Osteocyte (in vitro differentiated cells): ENCODE data around the gene PAQR8. TPM values are rescaled to one million over a fixed set of nuclear protein-coding genes. Genes with fewer than 3 reads are reported as not detected.

Source experiments
- DNase-seq: peaks from one replicate; pipeline ENCODE4 v3.0.0; 2021; ENCODE audit warnings: mixed read lengths; ENCODE audit not compliant: unreplicated experiment; ENCODE audit errors: extremely low spot score
- H3K27ac Mint-ChIP-seq: one replicate; pipeline ENCODE4 v1.8.0; 2021; ENCODE audit warnings: mild to moderate bottlenecking, mixed read lengths; ENCODE audit not compliant: unreplicated experiment
- H3K27me3 Mint-ChIP-seq: one replicate; pipeline ENCODE4 v1.8.0; 2021; ENCODE audit warnings: mixed read lengths; ENCODE audit not compliant: unreplicated experiment
- H3K36me3 Mint-ChIP-seq: one replicate; pipeline ENCODE4 v1.8.0; 2021; ENCODE audit warnings: mixed read lengths; ENCODE audit not compliant: unreplicated experiment
- H3K4me1 Mint-ChIP-seq: one replicate; pipeline ENCODE4 v1.8.0; 2021; ENCODE audit warnings: mixed read lengths; ENCODE audit not compliant: unreplicated experiment
- H3K4me3 Mint-ChIP-seq: one replicate; pipeline ENCODE4 v1.8.0; 2021; ENCODE audit warnings: mild to moderate bottlenecking, moderate library complexity, mixed read lengths; ENCODE audit not compliant: unreplicated experiment
- H3K9me3 Mint-ChIP-seq: one replicate; pipeline ENCODE4 v1.8.0; 2021; ENCODE audit warnings: mixed read lengths; ENCODE audit not compliant: unreplicated experiment
- total RNA-seq: library from RNA; stranded (reverse); gene quantifications from 2 replicates; pipeline ENCODE4 v1.2.1, GENCODE V29; 2021
- TF ChIP-seq, protein P1 (sequence below): fragments of 200-600 bp; sonication (generic); IDR thresholded peaks from 2 replicates; pipeline ENCODE4 v1.5.0; 2021; ENCODE audit warnings: antibody characterized with exemption, mild to moderate bottlenecking, moderate library complexity

Gene PAQR8
- total RNA-seq, 1 donor from 2014 or later: 13.4 TPM

DNA sequence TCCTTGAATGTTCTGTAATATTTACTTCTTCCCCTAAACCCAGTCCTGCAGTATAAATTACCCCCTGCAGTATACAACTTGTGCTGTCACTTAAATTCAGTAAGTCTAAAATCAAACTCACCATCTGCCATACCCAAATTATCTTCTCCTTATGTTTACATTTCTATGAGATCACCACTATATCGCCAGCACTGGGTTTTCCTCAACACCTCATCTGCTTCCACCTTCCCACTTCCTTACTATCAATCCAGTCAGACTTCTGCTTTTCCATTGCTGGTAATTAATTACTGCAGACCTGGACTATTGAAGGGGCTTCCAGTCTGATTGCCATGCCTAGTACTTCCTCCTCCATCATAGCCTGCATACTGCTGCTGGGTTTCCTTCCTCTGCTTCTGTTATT, 73.4 kb downstream of the PAQR8 start:
- no peak overlapping the region for H3K4me3 Mint-ChIP-seq
- no peak overlapping the region for H3K27ac Mint-ChIP-seq
- H3K27me3 Mint-ChIP-seq: no peaks in the 10 kb centered on the region
- H3K36me3 Mint-ChIP-seq: peaks cover 42% of the 10 kb centered on the region
- no peak for DNase-seq
- no peaks in the 10 kb centered on the region for H3K4me1 Mint-ChIP-seq
- no peaks in the 10 kb centered on the region for H3K9me3 Mint-ChIP-seq
- TF ChIP-seq, protein P1, sequence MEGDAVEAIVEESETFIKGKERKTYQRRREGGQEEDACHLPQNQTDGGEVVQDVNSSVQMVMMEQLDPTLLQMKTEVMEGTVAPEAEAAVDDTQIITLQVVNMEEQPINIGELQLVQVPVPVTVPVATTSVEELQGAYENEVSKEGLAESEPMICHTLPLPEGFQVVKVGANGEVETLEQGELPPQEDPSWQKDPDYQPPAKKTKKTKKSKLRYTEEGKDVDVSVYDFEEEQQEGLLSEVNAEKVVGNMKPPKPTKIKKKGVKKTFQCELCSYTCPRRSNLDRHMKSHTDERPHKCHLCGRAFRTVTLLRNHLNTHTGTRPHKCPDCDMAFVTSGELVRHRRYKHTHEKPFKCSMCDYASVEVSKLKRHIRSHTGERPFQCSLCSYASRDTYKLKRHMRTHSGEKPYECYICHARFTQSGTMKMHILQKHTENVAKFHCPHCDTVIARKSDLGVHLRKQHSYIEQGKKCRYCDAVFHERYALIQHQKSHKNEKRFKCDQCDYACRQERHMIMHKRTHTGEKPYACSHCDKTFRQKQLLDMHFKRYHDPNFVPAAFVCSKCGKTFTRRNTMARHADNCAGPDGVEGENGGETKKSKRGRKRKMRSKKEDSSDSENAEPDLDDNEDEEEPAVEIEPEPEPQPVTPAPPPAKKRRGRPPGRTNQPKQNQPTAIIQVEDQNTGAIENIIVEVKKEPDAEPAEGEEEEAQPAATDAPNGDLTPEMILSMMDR: no peak

DNA sequence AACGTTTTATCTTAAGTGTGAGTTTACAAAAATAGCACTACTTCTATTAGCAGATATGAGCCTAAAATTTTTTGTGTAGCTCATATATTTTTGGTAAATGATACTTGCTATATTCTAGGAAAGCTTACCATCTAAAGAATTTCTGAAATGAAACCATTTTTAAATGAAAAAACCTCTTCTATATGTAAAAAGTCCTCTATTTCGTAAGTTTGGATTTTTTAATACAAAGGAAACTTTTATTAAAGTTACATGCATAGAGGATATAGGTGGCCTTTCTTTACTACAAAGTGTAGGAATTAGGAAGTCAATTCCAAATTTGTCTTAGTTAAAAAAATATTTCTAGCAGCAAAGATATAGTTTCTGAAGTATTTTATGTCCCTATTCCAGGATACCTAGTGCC, 77.0 kb downstream of the PAQR8 start:
- no peaks in the 10 kb centered on the region for H3K9me3 Mint-ChIP-seq
- no peaks in the 10 kb centered on the region for H3K4me1 Mint-ChIP-seq
- H3K4me3 Mint-ChIP-seq: no peak overlapping the region
- DNase-seq: no peak
- H3K27me3 Mint-ChIP-seq: no peaks in the 10 kb centered on the region
- TF ChIP-seq, protein P1: no peak
- peaks cover 29% of the 10 kb centered on the region for H3K36me3 Mint-ChIP-seq
- no peak overlapping the region for H3K27ac Mint-ChIP-seq

DNA sequence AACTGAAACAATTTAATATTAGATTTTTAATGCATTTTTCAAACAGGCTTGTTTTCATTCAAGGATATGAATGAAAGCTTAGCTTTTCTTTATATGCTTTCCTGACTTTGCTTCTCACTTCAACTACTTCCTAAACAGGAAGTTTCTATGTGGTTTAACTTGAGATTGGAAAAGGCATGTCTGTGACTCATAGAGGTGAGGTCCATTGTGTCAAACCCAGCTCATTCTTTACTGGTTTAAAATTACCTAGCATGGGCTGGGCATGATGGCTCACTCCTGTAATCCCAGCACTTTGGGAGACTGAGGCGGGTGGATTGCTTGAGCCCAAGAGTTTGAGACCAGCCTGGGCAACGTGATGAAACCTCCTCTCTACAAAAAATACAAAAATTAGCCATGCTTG, 92.6 kb downstream of the PAQR8 start:
- TF ChIP-seq, protein P1: no peak
- H3K36me3 Mint-ChIP-seq: peaks cover 27% of the 10 kb centered on the region
- no peak overlapping the region for H3K4me3 Mint-ChIP-seq
- H3K4me1 Mint-ChIP-seq: peaks cover 17% of the 10 kb centered on the region
- no peak for DNase-seq
- H3K27me3 Mint-ChIP-seq: no peaks in the 10 kb centered on the region
- H3K9me3 Mint-ChIP-seq: peaks cover 19% of the 10 kb centered on the region
- no peak overlapping the region for H3K27ac Mint-ChIP-seq

DNA sequence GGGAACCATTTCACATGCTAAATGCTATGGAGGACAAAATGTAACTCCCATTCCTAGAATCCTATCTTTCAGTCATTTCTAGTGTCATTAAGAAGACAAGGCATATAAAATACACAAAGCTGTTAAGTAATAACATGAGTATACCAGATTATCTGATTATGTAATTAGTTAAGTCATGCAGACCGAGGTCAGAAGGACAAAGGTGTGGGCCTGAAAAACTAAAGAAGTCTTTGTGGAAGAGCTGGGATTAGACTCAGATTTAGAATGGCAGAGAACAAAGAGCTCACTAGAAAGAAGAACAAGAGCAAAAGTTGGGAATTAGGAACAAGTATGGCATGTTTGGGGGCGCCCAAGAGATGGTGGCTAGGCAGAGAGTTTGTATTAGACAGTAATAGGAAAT, 95.1 kb downstream of the PAQR8 start:
- Mint-ChIP-seq H3K4me1 (peaks cover 10% of the 10 kb centered on the region), H3K27me3 (no peaks in the 10 kb centered on the region), H3K9me3 (no peaks in the 10 kb centered on the region), H3K4me3 (no peak overlapping the region), H3K27ac (no peak overlapping the region), H3K36me3 (peaks cover 9% of the 10 kb centered on the region)
- DNase-seq: no peak
- TF ChIP-seq, protein P1: no peak

Other genes with a start within 250 kb of the PAQR8 start
- not detected in 2 replicates for gene IL17A, start 175.8 kb upstream of the PAQR8 start, total RNA-seq
- not detected in 2 replicates for gene IL17F, start 117.7 kb upstream of the PAQR8 start, total RNA-seq
- gene MCM3, start 77.4 kb upstream of the PAQR8 start, total RNA-seq: 32.1 and 32.6 TPM in 2 replicates
- 28.9 and 33.8 TPM in 2 replicates for gene EFHC1, start 58.2 kb downstream of the PAQR8 start, total RNA-seq
- gene TRAM2, start 214.9 kb downstream of the PAQR8 start, total RNA-seq: 320 and 339 TPM in 2 replicates